GM18858 (cell line): ENCODE measurements around the gene ETFB.

Experiments
- ATAC-seq: cut with Tn5 transposase; IDR thresholded peaks from one replicate; pipeline ENCODE4 v1.9.1; 2021; ENCODE audit not compliant: unreplicated experiment

Gene ETFB

DNA sequence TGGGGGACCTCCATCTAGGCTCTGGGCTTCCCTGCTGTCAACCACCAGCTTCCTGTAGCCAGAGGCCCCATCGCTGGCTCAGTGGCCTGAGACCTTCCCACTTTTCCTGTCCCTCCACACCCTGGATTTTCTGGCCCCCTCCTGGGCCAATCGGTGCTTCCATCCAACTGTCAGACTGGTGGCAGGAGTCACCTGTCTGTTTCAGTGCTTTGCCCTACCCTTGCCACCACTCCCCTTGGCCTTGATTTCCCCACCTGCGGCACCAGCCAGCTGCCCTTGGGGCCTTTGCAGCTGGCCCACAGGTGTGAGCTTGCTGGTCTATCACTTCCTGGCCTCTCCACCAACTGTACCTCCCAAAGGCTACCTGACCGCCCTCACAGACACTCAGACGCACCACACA, 36.8 kb downstream of the ETFB start:
- no peak for ATAC-seq

DNA sequence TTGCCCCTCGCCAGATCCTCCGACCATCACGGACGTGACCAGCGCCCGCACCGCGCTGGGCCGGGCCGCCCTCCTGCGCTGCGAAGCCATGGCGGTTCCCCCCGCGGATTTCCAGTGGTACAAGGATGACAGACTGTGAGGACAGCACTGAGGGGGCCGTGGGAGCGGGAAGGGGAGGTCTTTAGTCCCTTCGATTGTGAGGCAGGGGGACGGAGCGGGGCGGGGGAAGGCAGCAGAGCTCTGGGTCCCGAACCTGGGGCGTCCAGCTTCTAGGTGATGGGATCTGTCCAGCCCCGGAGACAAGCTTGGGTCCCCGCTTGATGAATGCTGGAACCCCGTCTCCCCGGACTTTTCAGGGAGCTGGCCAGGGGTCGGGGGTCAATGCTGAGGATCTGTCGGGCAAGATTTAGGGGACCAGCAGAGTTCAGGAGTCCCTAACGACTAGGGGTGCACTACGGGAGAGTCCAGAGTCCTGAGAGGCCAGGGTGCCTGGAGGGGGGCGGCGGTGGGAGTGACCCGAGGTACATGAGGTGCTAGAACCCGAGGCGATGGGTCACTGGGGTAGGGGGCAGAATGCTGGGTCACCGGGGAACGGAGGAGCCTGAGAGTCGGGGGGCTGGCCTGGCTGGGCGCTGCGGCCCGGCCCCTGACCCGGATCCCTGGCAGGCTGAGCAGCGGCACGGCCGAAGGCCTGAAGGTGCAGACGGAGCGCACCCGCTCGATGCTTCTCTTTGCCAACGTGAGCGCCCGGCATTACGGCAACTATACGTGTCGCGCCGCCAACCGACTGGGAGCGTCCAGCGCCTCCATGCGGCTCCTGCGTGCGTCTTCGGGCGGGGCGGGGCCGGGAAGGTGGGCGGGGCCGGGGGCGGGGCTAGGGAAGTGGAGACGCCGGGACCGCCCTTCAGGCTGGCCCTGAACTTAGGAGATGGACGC, 38.9 kb downstream of the ETFB start:
- ATAC-seq: no peak

DNA sequence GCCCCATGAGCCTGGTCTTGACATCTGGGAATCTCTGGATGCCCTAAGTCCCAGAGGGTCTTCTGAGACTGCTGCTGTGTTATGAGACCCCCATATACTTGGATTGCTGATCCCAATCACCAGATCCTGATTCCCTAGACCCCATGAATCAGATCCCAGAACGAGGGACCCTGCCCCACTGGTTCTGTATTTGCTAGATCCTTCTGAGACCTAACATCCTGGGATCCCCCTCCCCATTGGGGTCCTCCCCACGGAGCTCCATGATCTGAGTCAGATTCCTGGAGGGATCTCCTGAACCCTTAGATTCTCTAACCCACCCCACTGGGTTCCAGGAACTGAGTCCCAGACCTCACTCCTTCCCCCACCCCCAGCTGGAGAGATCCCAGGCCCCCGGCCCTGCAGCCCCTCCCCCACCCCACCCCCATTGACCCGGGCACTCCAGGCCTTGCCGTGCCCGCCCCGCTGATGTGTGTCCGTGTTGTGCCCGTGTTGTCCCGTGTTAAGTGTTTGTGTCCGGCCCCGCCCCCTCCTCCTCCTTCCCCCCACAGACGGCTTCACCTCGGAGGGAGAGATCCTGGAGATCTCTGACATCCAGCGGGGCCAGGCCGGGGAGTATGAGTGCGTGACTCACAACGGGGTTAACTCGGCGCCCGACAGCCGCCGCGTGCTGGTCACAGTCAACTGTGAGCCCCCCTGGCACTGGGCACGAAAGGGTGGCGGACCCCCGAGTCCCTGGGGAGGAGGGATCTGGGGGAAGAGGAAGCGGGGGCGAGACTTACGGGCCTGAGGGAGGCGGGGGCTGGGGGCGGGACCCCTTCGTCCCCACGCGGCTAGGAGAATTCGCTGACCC, 39.7 kb downstream of the ETFB start:
- no peak for ATAC-seq

DNA sequence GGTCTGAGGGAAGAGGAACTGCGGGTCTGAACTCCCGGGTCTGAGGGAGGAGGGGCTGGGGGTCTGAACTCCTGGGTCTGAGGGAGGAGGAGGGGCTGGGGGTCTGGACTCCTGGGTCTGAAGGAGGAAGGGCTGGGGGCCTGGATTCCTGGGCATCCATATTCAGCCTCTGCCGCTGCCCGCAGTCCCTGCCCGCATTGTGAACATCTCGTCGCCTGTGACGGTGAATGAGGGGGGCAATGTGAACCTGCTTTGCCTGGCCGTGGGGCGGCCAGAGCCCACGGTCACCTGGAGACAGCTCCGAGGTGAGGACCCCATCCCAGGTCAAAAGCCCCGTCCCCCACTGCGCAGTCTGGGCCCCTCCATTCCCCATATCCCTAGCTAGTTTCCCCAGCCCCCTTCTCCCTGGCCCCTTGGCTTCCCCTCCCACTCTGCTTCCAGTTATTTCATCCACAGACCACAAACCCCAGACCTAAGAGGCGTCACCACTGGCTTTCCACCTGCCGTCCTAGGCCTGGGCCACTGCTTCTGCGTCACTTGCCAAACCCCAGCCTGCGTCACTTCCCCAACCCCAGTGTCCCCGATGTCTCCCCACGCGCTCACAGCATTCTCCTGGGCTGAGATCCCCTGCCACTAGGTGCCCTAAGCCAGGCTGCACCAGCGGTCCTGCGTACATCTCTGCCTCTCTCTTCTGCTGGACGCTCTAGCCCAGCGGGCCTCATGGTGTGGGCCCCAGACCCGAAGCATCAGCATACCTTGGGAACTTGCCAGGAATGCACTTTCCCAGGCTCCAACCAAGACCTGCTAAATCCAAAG, 40.8 kb downstream of the ETFB start:
- ATAC-seq: no peak

DNA sequence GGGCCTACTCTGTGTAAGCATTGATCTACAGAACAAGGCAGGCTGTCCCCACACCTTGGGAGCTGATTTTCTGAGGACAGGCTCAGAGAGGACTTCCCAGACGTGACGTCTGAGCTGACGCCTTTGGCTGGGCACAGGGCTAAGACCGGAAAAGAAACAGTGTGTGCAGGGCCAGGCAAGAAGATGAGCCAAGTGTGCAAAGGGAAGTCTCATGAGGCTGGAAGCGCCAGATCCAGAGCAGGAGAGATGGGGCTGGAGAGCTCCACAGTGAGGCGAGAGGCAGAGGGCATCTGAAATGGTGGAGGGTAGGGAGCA, 42.1 kb downstream of the ETFB start:
- ATAC-seq: no peak

DNA sequence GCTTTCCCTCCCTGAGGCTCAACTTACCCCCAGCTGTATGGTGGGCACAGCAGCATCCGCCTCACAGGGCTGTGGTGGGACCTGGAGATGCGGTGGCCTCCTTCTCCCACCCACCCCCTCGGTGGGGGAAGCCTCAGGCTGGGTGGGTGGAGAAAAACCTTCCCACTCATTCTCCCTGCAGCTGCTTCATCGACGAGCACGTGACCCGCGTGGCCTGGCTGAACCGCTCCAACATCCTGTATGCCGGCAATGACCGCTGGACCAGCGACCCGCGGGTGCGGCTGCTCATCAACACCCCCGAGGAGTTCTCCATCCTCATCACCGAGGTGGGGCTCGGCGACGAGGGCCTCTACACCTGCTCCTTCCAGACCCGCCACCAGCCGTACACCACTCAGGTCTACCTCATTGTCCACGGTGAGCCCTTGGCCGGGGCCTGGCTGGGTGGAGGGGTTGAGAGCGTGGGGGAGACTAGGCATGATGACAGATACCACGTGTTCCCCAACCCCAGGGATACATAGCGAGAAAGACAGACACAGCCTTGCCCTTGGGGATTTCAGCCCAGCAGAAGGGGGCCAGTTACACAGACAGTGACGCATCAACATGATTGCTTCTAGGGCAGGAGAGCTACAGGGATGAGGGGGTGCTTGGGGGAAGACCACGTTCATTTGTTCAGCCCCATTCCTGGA, 42.6 kb downstream of the ETFB start:
- no peak for ATAC-seq

DNA sequence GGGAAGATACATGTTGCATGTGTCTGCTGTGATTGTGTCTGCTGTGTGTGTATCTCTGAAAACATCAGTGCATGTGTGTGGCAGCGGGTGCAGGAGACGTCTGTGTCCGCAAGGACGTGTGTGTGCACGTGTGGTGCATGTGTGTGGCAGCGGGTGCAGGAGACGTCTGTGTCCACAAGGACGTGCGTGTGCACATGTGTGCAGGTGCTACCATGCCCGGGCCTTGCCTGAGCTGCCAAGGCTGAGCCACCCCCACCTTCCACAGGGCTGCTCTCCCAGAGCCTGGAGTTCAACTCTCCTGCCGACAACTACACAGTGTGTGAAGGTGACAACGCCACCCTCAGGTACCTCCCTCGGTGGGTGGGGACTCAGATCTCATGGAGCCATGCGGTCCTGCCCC, 44.4 kb downstream of the ETFB start:
- no peak for ATAC-seq

DNA sequence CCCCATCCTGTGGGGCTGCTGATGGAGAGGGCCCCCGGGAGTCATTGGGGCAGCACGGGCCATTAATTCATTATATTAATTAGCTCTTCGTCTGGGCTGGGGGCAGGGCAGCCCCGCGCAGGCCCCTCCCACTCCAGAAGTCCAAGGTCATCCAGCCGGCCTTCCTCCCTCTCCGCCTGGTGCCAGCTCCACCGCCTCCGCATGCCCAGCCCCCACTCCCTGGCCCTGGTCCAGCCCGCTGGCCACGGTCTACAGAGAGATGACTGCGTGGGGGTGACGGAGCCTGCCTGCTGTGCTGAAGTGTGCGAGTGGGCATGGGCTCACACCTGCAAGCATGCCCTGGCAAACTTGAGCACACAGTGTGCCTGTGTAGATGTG, 45.9 kb downstream of the ETFB start:
- no peak for ATAC-seq

DNA sequence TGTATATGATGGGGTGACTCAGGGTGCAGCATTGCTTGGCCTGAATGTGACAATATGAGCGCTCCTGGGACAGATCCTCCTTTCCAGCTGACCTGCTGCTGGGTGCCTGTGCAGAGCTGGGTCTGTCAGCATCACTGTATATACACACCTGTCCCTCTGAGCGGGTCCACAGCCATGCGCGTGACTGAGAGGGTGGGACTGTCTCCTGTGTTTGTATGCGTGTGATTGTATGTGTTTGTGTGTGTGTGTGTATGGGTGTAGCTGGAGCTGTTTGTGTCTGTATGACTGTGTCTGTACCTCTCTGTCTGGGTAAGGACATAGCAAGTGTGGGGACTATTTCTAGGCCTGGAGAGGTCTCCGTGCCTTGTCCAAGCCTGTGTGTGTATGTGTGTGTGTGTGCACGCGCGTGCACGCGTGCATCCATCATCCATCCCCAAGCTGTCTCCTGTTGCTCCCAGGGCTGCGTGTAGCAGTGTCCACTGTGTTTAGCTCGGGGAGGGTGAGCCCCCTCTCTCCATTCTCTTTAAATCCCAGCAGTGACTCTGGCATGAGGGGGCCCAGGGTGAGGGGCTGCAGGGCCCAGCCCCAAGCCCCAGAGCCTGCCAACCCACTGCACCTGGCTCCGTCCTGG, 46.4 kb downstream of the ETFB start:
- ATAC-seq: no peak

DNA sequence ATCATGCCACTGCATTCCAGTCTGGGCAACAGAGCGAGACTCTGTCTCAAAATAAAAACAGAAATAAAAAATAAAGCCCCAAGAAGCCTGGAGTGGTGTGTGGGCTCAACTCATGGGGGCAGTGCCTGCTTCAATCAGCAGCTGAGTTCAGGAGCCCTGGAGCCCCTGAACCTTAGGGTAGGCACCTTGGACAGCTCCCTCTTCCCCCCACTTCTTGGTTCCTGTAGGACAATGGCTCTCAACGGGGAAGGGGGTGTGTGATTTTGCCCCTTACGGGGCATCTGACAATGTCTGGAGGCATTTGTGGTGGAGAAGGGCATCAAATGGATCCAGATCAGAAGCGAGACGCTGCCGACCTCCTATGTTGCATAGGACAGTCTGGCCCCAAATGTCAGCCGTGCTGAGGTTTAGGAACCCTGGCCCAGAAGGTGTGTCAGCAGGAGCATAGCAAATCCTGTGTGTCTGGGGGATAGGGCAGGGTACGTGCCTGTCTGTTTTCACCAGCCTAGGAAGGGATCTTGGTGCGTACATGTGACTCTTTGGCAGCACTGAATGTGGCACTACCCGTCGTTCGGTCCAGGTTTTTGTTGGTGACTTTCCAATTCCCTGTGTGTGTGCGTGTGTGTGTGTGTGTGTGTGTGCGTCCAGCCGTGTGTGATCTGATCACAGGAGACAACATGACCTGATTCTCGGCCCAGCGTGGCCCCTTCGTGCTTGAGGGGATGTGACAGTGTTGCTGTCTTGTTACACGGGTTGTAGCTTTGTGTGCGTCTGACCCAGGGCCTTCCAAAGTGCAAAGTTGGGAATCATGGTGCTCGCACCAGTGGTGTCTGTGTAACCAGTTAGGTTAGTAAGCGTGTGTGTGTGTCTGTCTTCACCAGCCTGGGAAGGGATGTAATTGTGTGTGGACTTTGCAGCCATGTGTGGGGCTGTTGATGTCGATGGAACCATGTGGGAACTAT, 47.2 kb downstream of the ETFB start:
- no peak for ATAC-seq

DNA sequence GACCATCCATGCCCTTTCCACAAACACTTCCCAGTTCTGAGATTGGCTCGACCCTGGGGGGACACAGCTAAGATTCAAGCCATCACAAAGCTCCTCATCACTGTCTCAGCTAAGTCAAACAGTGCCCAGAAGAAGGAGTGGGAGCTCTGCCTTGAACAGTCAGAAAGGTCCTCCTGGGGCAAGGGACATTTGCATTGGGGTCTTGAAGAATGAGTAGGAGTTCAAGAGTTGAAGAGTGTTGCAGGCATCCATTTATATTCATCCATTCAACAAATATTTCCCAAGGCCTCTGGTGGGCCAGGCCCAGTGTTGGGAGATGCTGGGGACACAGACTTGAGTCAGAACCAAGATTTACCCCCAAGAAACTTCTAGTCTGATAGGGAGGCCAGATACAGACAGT, 48.2 kb downstream of the ETFB start:
- no peak for ATAC-seq

DNA sequence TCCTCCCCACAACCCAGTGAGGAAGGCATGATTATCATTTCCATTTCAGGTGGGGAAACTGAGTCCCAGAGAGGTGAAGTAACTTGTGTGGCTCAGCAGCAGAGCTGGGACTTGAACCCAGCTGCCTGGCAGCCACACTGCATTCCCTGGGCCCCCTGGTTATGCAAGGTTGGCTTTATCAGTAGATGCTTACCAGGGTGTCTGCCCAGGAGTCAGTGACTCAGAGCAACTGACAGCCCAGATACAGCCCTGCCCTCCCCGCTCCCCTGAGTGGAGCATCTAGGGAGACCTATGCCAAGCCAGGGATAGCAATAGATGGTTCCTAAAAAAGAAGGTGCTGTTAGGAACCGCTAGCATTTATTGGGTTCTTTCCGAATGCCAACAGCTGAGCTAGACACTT, 48.8 kb downstream of the ETFB start:
- no peak for ATAC-seq

DNA sequence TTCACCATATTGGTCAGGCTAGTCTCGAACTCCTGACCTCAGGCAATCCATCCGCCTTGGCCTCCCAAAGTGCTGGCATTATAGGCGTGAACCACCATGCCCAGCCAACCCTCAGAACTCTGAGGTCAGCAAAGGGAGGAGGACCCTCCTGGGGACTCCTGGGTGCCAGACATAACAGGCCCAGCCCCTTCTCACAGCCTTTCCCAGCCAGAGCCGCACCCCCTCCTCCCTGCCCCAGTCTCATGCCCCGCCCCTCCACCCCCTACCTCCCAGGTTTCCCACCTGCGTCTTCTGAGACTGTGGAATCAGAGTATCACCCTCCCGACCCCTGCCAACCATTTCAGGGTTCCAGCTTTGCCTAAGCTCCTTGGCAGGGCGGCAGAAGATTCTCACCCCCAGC, 49.5 kb downstream of the ETFB start:
- ATAC-seq: no peak

DNA sequence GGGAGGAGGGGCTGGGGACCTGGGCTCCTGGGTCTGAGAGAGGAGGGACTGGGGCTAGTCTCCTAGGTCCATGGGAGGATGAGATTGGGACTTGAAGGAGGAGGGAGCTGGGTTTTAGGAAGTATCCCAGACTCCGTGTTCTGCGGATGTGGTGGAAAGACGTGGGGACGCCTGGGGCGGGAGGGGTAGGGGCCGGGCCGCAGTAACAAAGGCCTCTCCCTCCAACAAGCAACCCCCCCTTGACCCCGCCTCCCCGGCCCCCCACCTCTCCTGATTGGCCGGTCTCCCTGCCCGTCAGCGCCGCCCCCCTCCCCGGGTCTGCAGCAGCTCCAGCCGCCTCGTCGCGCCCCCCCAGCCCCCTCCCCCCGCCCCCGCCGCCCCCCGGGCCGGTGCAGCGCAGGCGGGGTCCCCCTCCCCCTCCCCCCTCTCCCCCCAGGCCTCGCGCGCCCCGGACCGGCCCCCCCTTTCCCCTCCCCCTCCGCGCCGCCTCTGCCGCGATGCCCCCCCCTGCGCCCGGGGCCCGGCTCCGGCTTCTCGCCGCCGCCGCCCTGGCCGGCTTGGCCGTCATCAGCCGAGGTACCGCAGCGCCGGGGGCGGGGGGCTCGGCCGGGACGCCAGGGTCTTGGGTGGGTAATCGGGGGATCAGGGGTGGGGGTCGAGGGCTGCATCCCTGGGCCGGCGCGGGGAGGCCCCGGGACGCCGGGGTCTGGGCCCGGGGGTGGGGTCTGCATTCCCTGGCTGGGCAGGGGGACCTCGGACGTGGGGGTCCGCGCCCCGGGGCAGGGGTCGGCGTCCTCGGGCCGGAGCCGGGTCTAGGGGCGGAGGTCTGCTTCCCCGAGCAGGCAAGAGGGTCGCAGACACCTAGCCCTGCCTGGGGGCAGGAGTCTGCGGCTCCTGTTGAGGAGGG, 54.6 kb downstream of the ETFB start, which contains the start of gene IGLON5:
Gene IGLON5 (plus strand): TSS at position 294 of the 907 bp plus-strand sequence. CDS start 204 bp downstream, at position 498.
- ATAC-seq: no peak

DNA sequence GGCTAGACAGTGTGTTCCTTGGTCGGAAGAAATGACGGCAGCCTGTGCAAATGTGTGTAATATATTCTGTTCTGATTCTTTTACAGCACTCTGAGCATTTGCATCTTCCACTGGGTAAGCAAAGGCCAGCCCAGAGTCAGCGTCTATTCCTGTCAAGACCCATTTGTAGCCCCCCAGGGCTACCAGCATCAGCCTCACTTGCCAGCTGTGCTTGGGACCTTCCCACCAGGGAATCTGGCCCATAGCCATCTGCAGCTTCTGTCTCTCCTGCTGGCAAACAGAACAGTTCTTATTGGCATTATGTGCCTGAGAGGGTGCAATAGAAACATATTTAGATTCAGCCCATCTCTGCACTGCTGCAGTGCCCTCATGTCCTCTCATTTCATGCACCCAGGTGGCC, 60.7 kb downstream of the ETFB start:
- no peak for ATAC-seq

DNA sequence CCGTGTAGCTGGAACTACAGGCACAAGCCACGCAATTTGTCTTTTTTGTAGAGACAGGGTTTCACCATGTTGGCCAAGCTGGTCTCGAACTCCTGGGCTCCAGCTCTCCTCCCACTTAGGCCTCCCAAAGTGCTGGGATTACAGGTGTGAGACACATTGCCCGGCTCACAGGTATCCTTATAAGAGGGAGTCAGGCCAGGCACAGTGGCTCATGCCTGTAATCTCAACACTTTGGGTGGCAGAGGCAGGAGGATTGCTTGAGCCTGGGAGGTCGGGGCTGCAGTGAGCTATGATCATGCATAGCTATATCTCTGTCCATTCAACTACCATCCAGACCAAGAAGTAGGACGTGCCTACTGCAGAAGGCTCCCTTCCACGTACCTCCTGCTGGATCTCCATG, 64.9 kb downstream of the ETFB start:
- ATAC-seq: no peak

DNA sequence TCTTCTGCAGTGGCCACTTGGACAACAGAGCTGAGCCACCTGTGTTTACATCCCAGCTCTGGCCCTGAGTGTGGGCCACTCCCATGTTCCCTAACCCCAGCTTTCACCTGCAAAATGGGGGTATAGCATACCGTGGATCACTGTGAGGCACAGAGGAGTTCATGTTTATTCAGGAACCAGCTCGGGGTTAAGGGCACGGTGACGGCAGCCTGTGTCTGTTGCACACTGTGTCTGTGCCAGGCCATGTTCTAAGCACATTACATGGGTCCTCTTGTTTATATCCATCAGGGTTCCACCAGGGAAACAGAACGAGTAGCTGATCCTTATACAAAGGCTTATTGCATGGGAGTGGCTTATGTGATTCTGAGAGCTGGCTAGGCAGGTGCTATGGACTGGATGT, 68.8 kb downstream of the ETFB start:
- no peak for ATAC-seq
